PC-9 (cell line): ENCODE measurements around the gene ID4.

Source experiments
- EZH2 ChIP-seq: fragments of 200-600 bp; sonication (generic); IDR thresholded peaks from 2 replicates; pipeline ENCODE4 v1.8.0; 2017; ENCODE audit warnings: antibody characterized with exemption, low read depth
- TF ChIP-seq, protein P1 (sequence below): fragments of 200-600 bp; sonication (generic); conservative IDR thresholded peaks from 2 replicates; pipeline ENCODE4 v1.6.1; 2017; ENCODE audit warnings: mixed run types, antibody characterized with exemption, mild to moderate bottlenecking, moderate library complexity

DNA sequence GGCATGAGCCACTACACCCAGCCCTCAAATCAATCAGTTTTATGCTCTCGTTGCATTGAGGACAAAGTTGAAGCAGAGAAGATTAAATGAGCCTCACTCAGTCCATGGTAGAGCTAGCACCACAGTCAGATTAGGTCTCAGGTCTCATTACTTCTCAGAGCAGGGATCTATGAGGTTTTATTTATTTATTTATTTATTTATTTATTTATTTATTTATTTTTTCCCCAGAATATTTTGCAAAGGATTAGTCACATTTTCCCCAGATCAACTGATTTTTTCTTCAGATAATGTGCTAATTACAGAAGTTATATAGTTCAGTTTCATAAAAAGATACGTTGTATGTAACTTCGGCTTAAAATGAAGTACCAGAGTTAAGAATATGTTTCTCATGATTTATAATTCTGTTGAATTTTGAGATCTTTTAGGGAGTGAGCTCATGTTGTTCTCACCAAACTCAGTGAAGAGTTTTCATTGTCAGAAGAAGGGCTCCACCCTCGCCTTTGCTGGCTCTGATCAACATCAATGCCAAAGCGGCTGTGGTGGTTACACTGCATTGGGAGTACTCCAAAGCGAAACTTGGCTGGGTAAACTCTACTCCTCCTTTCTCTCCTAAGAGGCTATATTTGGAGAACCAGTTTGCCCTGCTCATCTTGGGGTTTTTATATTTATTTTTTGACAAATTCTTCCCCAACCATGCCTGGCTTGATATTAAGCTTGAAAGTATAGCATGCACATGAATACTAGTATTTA is 12.9 kb upstream of the ID4 start:
- TF ChIP-seq EZH2: no peak
- TF ChIP-seq, protein P1, sequence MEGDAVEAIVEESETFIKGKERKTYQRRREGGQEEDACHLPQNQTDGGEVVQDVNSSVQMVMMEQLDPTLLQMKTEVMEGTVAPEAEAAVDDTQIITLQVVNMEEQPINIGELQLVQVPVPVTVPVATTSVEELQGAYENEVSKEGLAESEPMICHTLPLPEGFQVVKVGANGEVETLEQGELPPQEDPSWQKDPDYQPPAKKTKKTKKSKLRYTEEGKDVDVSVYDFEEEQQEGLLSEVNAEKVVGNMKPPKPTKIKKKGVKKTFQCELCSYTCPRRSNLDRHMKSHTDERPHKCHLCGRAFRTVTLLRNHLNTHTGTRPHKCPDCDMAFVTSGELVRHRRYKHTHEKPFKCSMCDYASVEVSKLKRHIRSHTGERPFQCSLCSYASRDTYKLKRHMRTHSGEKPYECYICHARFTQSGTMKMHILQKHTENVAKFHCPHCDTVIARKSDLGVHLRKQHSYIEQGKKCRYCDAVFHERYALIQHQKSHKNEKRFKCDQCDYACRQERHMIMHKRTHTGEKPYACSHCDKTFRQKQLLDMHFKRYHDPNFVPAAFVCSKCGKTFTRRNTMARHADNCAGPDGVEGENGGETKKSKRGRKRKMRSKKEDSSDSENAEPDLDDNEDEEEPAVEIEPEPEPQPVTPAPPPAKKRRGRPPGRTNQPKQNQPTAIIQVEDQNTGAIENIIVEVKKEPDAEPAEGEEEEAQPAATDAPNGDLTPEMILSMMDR: no peak
